ENCODE results near the gene PRKAG2.
"Not testable (repeated sequence)": the region's sequence is repeated elsewhere in the genome, so short reads cannot be mapped to it uniquely, and the experiment has no call there.

Gene PRKAG2

DNA sequence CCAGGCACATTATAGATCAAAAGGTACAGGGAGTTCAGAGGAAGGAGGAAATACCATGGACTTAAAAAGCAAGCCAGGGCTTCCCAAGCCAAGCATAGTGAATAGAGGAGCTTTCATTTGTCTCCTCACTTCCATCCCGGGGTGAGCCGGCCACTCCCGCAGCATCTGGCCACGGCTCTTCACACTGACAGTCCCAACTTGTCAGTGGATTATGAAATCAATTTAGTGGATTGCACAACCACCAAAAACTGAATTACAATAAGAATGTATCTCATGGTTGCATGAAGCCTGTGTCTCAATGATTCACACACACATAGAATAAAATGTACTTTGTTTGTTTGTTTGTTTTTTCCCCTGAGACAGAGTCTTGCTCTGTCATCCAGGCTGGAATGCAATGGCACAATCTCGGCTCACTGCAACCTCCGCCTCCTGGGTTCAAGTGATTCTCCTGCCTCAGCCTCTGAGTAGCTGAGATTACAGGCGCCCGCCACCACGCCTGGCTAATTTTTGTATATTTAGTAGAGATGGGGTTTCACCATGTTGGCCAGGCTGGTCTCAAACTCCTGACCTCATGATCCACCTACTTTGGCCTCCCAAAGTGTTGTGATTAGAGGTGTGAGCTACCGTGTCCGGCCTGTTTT, 79.1 kb downstream of the PRKAG2 start:
- DNase-seq, result not testable (repeated sequence)

DNA sequence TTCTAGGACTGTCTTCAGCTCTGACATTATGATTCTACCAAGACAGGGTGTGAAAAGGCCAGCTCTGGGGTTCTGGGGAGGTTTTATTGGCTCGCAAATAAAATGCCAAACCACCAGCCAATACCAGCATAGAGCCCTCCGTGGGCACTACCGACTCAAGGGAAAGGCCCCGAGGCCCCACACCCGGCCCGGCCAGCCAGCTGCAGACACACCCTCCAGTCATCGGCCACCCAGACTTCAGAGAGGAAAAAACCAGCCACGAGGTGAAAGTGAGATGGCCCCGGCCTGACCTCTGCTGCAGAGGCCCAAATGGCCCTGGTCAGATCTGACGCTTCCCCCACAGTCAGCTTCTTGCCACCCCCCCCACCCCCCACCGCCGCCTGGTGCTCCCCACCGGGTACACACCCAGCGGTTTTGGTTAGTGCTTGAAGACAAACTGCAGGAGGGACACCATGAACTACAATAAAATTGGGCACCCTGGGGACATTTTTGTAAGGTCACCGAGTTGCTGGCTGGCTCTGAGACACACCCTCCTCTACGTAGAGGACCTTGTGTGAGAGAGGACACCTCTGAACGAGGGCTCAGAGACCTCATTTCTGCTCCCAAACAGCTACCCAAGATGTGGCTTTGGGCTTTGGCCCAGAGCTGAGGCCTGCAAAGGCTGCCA, 79.9 kb downstream of the PRKAG2 start:
- DNase-seq, result no peak

GRCh38 chr7:151796091-151796870, 80.6 kb downstream of the PRKAG2 start:
- no peak for DNase-seq

DNA sequence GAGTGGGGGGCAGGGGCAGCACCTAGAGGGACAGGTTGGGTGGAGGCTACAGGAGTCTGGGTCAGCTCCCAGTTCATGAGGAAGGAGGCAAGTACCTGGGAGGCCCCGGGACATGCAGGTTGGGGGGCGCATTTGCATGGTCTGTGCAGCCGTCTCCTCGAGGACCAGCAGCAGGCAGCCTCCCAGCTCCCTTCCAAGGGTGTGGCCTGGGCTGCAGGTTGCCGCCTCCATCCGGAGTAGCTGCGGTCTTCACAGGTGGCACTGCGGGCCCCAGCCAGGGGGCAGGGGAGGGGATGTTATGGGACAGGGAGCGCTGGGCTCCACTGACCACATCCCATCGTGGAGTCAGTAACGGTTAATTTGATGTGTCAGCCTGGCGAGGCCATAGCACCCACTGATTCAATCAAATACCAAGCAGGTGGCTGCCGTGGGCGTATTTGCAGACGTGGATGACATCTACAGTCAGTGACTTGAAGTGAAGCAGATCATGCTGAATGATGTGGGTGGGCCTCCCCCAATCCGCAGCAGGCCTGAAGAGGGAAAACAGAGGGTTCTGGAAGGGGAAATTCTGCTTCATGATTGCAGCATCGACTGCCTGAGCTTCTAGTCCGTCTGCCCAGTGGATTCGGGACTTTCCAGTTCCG, 81.6 kb downstream of the PRKAG2 start:
- no peak for DNase-seq

- DNase-seq, result no peak
Measured at GRCh38 chr7:151794508-151795167, 82.3 kb downstream of the PRKAG2 start.

GRCh38 chr7:151793991-151794507, 82.9 kb downstream of the PRKAG2 start:
- DNase-seq, result no peak

DNA sequence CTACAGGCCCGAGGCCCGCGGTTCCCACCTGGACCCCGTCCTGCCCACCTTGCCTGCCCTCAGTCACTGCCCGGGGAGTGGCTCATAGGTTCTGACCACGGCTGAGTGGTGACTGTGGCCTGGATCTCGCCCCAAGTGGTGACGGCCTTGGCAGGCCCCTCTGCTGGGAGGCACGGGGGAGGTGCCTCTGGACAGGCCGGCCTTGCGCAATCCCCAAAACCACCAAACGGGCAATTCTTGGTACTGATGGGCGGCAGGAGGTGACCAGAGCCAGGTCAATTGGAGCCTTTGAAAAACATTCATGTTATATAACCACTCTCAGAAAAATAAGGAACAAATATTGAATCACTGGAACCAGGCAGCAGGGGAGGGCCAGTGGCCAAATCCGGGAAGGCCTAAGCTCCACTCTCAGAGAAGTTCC, 83.4 kb downstream of the PRKAG2 start:
- DNase-seq, result no peak

DNA sequence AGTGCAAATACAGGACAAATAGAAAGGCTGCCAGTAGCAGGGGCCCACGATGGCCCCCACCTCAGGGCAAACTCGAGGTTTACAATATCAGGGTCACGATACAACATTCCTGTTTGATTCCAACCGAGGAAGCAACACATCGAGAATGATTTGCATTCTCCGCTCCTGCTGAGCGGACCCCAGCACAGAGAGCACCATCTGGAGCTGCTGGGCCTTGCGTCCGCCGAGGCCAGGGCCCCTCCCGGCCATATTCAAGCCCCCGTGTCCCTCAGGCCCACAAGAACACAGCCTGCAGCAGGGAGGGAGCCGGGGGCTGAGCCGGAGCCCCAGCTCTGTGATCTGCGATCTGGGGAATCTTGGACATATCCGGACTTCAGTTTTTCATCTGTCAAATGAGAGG, 84.3 kb downstream of the PRKAG2 start:
- DNase-seq, result no peak

GRCh38 chr7:151792086-151792485, 84.8 kb downstream of the PRKAG2 start:
- DNase-seq, result no peak

- DNase-seq, result no peak
Measured at GRCh38 chr7:151790830-151791620, 85.9 kb downstream of the PRKAG2 start.

DNA sequence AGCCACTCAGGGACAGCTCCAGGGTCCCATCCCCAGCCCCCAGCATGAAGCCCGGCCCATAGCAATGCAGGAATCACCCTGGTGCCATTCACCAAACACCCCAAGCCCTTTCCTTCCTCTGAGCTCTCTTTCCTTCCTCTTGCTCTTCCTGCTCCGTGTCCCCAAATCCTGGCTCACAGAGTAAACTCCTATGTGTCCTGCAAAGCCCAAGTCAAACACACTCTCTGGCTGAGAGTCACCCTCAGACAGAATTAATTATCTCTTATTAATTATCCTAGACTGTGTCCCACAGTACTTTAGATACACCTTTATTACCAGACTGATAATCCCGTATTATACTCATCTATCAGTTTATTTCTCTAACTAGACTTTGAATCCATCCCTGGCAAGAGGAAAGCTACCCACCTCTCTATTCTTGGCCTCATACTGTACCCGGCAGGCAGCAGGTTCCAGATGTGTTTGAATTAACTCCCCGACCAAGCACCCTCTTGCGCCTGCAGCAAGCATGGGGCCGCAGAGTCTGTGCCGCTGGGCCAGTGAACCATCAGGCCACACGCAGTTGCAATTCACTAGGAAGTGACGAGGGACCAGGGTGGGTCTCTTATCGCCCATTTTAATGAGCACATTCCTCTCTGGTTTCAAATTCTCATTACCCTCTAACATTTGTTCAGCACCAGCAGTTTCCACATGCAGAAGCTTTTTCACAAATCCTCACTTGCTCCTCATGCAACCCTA, 86.7 kb downstream of the PRKAG2 start:
- no peak for DNase-seq

DNA sequence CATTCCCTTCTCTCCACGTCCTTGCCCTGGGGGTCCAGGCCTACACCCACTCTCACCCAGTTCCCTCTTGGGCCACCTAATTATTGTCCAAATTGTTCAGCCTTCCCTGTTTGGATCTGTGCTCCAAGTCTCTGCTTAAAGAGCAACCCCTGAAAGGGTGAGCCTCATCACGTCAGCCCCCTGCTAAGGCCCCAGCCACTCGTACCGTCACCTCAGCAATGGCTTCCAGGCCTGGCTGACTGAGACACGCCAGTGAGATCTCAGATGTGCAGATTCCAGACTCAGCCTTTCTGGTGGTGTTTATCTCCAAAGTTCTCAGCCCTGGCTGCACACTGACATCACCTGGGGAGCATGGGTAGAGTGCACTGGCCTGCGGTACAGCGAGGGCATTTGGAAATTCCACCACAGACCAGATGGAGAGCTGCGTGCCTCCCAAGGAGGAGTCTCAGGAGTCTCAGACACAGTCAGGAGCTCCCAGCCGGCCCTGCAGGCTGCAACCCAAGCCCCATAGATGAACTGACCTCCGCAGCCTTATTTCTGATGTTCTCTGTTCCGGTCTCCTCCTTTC, 87.5 kb downstream of the PRKAG2 start:
- no peak for DNase-seq

DNA sequence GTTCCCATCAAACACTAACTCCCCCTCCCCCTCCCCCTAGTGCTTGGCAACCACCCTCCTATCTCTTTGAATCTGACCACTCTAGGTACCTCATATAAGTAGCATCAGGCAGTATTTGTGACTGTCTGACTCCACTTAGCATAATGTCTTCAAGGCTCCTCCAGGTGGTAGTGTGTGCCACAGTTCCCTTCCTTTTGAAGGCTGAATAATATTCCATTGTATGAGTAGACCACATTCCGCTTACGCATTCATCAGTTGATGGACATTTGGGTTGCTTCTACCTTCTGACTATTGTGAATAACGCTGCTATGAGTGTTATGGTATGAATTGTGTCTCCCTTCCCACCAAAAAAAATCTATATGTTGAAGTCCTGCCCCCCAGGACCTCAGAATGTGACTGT, 89.6 kb downstream of the PRKAG2 start:
- no peak for DNase-seq

DNA sequence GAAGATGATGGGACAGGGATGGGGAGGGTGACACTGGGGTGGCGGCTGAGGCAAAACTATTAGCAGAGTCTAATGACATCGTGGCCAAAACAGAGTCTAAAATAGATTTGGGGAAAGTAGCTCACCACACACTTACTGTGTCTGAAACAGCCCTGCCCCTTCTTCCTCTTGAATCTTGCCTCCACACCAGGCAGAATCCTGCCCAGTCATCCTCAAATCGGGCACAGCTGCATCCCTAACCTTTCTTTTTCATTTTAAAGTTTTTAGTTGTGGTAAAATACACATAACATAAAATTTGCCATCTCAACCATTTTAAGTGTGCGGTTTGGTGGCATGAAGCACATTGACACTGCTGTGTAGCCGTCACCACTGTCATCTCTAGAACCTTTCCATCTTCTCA, 90.0 kb downstream of the PRKAG2 start:
- no peak for DNase-seq

DNA sequence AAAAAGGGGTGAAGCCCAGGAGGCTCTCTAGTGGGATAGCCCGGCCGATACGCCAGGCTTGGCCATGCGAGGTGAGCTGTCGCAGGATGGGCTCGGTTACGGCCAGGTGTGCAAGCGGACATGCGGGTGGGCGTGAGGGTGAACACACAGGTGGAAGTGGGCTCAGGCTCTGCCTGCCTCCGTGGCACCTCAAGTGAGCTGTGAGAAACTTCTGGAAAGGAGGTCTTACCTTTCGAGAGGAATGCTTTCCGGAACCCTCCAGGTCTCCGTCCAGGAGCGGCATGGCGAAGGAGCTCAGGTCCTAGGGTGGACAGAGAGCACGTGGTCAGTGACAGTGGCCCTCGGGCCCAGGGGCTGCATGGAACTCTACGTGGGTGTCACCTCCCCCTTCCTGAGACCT, 90.7 kb downstream of the PRKAG2 start:
- DNase-seq, result no peak

GRCh38 chr7:151785681-151785965, 91.3 kb downstream of the PRKAG2 start:
- DNase-seq, result no peak

GRCh38 chr7:151784853-151785680, 91.8 kb downstream of the PRKAG2 start:
- DNase-seq, result no peak

- DNase-seq, result no peak
Measured at GRCh38 chr7:151783958-151784575, 92.8 kb downstream of the PRKAG2 start.

GRCh38 chr7:151782598-151783448, 94.1 kb downstream of the PRKAG2 start:
- DNase-seq, result peak; percentile 75

Measured in right forelimb (tissue), 1 donor.